Stimulated activated CD8-positive, alpha-beta memory T cell treated with anti-CD3 and anti-CD28 coated beads, Interleukin-12 subunit alpha, Interleukin-12 subunit beta, amount 100 ng/mL, for 4 hours (primary cell): Measurements from ENCODE around the gene CEACAM6.
"Not testable (repeated sequence)": the region's sequence is repeated elsewhere in the genome, so short reads cannot be mapped to it uniquely, and the experiment has no call there.

Experiments
- DNase-seq: peaks from one replicate; pipeline ENCODE4 v3.0.0-alpha.2; 2020; ENCODE audit warnings: low read depth

Gene CEACAM6

GRCh38 chr19:41755328-41755913 is at the start of gene CEACAM6:
Gene CEACAM6 (plus strand): TSS chr19:41755530. CDS start chr19:41755639, 109 bp downstream.
- DNase-seq = no peak

- peak; percentile 39 for DNase-seq
These were observed 48.4 kb upstream of the CEACAM6 start for GRCh38 chr19:41706741-41707501.

- no peak for DNase-seq
These were observed 47.9 kb upstream of the CEACAM6 start for GRCh38 chr19:41707502-41707812.

- DNase-seq = no peak
These were observed 47.4 kb upstream of the CEACAM6 start for GRCh38 chr19:41707871-41708371.

- DNase-seq = no peak
These were observed 46.8 kb upstream of the CEACAM6 start, which contains the start of gene CEACAM5 for GRCh38 chr19:41708481-41708880. Gene CEACAM5 (plus strand): TSS chr19:41708626. CDS start chr19:41708732, 106 bp downstream.

GRCh38 chr19:41709516-41709915 is 45.8 kb upstream of the CEACAM6 start:
- not testable (repeated sequence) for DNase-seq

- no peak for DNase-seq
These were observed 45.2 kb upstream of the CEACAM6 start for GRCh38 chr19:41709951-41710645.

- no peak for DNase-seq
These were observed 43.7 kb upstream of the CEACAM6 start for GRCh38 chr19:41711376-41712261.

GRCh38 chr19:41714598-41714997 is 40.7 kb upstream of the CEACAM6 start:
- DNase-seq = no peak

GRCh38 chr19:41718761-41719160 is 36.6 kb upstream of the CEACAM6 start:
- DNase-seq = no peak

GRCh38 chr19:41720103-41720502 is 35.2 kb upstream of the CEACAM6 start:
- DNase-seq = no peak

- no peak for DNase-seq
These were observed 28.8 kb upstream of the CEACAM6 start for GRCh38 chr19:41726493-41726892.

GRCh38 chr19:41734156-41734555 is 21.2 kb upstream of the CEACAM6 start:
- DNase-seq = no peak

- no peak for DNase-seq
These were observed 20.7 kb upstream of the CEACAM6 start for GRCh38 chr19:41734585-41734984.

- no peak for DNase-seq
These were observed 20.2 kb upstream of the CEACAM6 start for GRCh38 chr19:41735071-41735600.

GRCh38 chr19:41739361-41739760 is 16.0 kb upstream of the CEACAM6 start:
- DNase-seq = no peak

- DNase-seq = no peak
These were observed 14.7 kb upstream of the CEACAM6 start for GRCh38 chr19:41740415-41741243.

GRCh38 chr19:41741244-41741554 is 14.1 kb upstream of the CEACAM6 start:
- DNase-seq = no peak

GRCh38 chr19:41744850-41745249 is 10.5 kb upstream of the CEACAM6 start:
- no peak for DNase-seq

GRCh38 chr19:41745756-41746155 is 9.6 kb upstream of the CEACAM6 start:
- DNase-seq = no peak
